ENCODE measurements around the gene NDUFS8. TPM values are rescaled to one million over a fixed set of nuclear protein-coding genes. Genes with fewer than 3 reads are reported as not detected.

Gene NDUFS8
- total and polyA plus RNA-seq, 2 of the 4 experiments (the other 2 are of a cell fraction), result 85.9 to 131 TPM

DNA sequence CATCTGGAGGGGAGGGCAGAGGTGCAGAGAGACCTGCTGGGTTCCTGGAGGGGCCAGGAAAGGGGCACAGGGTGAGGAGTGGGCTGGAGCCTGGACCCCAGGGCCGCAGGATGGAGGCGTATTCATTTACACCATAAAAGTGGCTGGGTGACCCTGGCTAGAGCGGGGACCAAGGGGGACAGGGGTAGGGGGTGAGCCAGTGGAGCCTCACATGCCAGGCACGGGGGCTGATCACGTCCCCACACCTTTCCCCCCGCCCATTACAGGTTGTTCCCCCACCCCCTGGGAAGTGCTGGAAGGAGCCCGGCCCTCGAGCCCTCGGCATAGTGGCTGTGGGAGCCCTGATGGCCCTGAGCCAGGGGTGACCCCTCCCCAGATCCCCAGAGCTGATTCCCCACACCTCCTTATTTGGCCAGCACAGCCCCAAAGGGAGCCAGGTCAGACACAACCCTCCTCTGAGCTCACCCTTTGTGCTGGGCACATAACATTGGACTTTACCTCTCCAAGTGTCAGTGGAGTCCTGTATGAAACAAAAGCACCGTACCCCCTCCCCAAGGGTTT, 9.1 kb downstream of the NDUFS8 start:
- WGBS, 2 experiments (ENCODE audit: extremely low coverage in 2 of 2, insufficient read length in 1 of 2), result no CpG with 5 or more reads among the region's 10 CpGs
- Histone ChIP-seq H4K91ac (ENCODE audit: insufficient read depth, low read depth, low read length) (peak overlapping the region; percentile 90), H3K4me3 (ENCODE audit: insufficient read depth, low read depth, low read length) (peak overlapping the region; percentile 74), H2BK15ac (ENCODE audit: low read depth, low read length) (peak overlapping the region; percentile 88; the same call in 1 of the 3 replicates), H3K14ac (replicated peaks; ENCODE audit: low read depth, low read length) (peak overlapping the region; percentile 82), H3K9ac (ENCODE audit: low read depth, low read length) (peak overlapping the region; percentile 72), H2AFZ (replicated peaks; ENCODE audit: low read length, poor library complexity) (peak overlapping the region; percentile 82), H4K8ac (ENCODE audit: low read depth in 2 of 2, low read length in 2 of 2) (peak overlapping the region; percentile 84 to 96), H3K27me3 (ENCODE audit: control insufficient read depth, insufficient read depth, low read length) (no peaks in the 10 kb centered on the region), H4K5ac (ENCODE audit: low read depth, low read length) (peak overlapping the region; percentile 88), H2BK120ac (ENCODE audit: low read depth, low read length) (peak overlapping the region; percentile 74), H4K20me1 (ENCODE audit: insufficient read depth, low read length) (no peaks in the 10 kb centered on the region; the same call in 1 of the 2 replicates), H2BK5ac (ENCODE audit: low read depth, low read length, poor library complexity, severe bottlenecking) (peak overlapping the region; percentile 61), H3K27ac (ENCODE audit: insufficient read depth, low read length) (peak overlapping the region; percentile 71), H3K4ac (ENCODE audit: low read depth, low read length) (peak overlapping the region; percentile 95), H3K56ac (ENCODE audit: extremely low read depth, insufficient read depth, low read length) (peak overlapping the region; percentile 80), H3K4me1 (ENCODE audit: control insufficient read depth, insufficient read depth, low read length) (peaks cover 25% of the 10 kb centered on the region), H3K79me1 (ENCODE audit: low read depth in 1 of 2, low read length in 2 of 2) (peaks cover 7 to 47% of the 10 kb centered on the region in 2 experiments; a peak in 3 of 4 replicates), H3K9me3 (ENCODE audit: control insufficient read depth, insufficient read depth, low read length) (no peaks in the 10 kb centered on the region), H2AK5ac (ENCODE audit: low read depth, low read length) (peak overlapping the region; percentile 91), H3K36me3 (ENCODE audit: control insufficient read depth, insufficient read depth, low read length) (peaks cover 15% of the 10 kb centered on the region; the same call in 1 of the 2 replicates), H2BK20ac (ENCODE audit: low read depth, low read length) (peak overlapping the region; percentile 50; the same call in 1 of the 2 replicates), H3K4me2 (ENCODE audit: low read depth, low read length) (peak overlapping the region; percentile 95), H3K18ac (ENCODE audit: low read depth, low read length) (peak overlapping the region; percentile 29), H3K23ac (ENCODE audit: low read depth, low read length) (peak overlapping the region; percentile 85), H2AK9ac (replicated peaks; ENCODE audit: low read depth, low read length, poor library complexity) (peak overlapping the region; percentile 94), H3K9me1 (ENCODE audit: insufficient read depth, low read length) (no peaks in the 10 kb centered on the region)
- TF ChIP-seq RFX5 (IDR thresholded peaks at IDR 0.05; ENCODE audit: low read depth, low read length) (no peak), RCOR1 (IDR thresholded peaks at IDR 0.05; ENCODE audit: insufficient replicate concordance, low read length) (no peak)
- CTCF ChIA-PET, result no interaction called here
- in situ Hi-C loops (cut with MboI; ENCODE audit: low sequenced_read_pairs) (no loop called here), intact Hi-C loops (cut with micrococcal nuclease) (no loop called here), dilution Hi-C loops (cut with HindIII; ENCODE audit: low sequenced_read_pairs, unreplicated experiment) (no loop called here)
- BruUV-seq (replicated peaks), result no TSS peak
- POLR2A ChIA-PET (ENCODE audit: unreplicated experiment), result interaction anchor here (1.4 kb wide), 1 partner anchor 29 kb away, joined by 4 read pairs; no protein-coding TSS in a partner anchor
- ATAC-seq (ENCODE audit: low read depth), result no peak
- no peak for DNase-seq
